ENCODE results near the gene RHOT2.

Gene RHOT2

GRCh38 chr16:716768-717325 is 48.9 kb downstream of the RHOT2 start:
- no peak for DNase-seq

- no peak for DNase-seq
Measured at GRCh38 chr16:717450-718245, 49.7 kb downstream of the RHOT2 start.

- DNase-seq: no peak
Measured at GRCh38 chr16:718389-718788, 50.5 kb downstream of the RHOT2 start.

GRCh38 chr16:718922-719321 is 51.0 kb downstream of the RHOT2 start:
- no peak for DNase-seq

GRCh38 chr16:719815-720446 is 52.0 kb downstream of the RHOT2 start:
- DNase-seq: no peak

- no peak for DNase-seq
Measured at GRCh38 chr16:720447-720989, 52.6 kb downstream of the RHOT2 start.

GRCh38 chr16:720990-721764 is 53.2 kb downstream of the RHOT2 start, which contains the start of gene ANTKMT:
ANTKMT (plus strand) TSS chr16:721146; CDS start chr16:721275, 129 bp downstream.
- DNase-seq: peak; percentile 48

- DNase-seq: no peak
Measured at GRCh38 chr16:721765-722540, 54.0 kb downstream of the RHOT2 start.

GRCh38 chr16:722835-723633 is 55.1 kb downstream of the RHOT2 start:
- no peak for DNase-seq

GRCh38 chr16:723695-724094 is 55.8 kb downstream of the RHOT2 start:
- no peak for DNase-seq
